A673 (cell line): Measurements from ENCODE around the gene FRY.

Experiments
- CTCF ChIP-seq: fragments of 300-800, 200-600 bp; sonication (generic); conservative IDR thresholded peaks from 2 replicates; pipeline ENCODE4 v1.5.1; 2017; ENCODE audit warnings: low read depth, mild to moderate bottlenecking, antibody characterized with exemption, low read length, moderate library complexity, mixed read lengths
- EZH2 ChIP-seq: fragments of 200-600 bp; sonication (generic); IDR thresholded peaks from 2 replicates; pipeline ENCODE4 v1.6.1; 2017; ENCODE audit warnings: borderline replicate concordance, low read depth, mild to moderate bottlenecking, mixed read lengths, antibody characterized with exemption, low read length; ENCODE audit not compliant: poor library complexity, severe bottlenecking

- no peak for TF ChIP-seq EZH2
- TF ChIP-seq CTCF = no peak
These were observed 49.5 kb upstream of the FRY start for GRCh38 chr13:31982124-31982523.
